HG02763 (cell line): Measurements from ENCODE around the gene CDHR3.

ENCODE experiments used
- ATAC-seq: cut with Tn5 transposase; IDR thresholded peaks from one replicate; pipeline ENCODE4 v1.9.1; 2021; ENCODE audit warnings: mild to moderate bottlenecking, moderate library complexity; ENCODE audit not compliant: unreplicated experiment

The CDHR3 gene

DNA sequence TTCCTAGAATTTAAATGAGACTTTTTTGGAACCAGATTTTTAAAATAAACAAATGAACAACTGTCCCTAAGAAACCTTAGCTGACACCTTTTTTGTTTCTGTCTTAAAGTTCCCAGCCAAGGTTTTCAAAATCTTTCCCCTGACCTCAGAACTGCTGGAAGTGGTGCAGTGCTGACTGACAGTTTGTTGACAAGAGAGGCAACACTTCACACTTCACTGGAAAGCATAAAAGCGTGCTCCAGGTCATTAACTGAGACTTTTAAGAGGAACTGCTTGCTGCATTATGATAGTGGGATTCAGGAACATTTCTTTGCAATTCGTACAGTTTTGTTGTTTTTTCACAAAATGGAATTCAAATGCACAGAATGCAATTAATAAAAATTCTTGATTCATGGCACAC lies 112.9 kb downstream of the CDHR3 start:
- ATAC-seq = no peak

DNA sequence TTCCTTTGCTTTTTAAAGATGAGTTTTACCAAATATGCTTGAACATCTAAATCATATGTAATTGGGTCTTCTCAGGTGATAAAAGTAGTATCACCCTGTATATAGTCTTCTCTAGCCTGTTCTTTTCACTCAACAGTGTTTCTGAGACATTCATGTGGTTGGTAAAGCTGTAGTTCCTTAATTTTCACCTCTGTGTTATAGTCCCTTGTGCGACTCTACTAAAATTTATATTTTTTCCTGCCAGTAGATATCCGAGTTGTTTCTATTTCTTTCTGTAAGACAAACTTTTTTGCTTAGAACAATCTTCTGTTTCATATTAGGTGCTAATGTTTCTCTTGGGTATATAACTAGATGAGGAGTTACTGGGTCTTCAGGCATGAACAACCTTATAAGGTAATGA lies 113.5 kb downstream of the CDHR3 start:
- no peak for ATAC-seq

DNA sequence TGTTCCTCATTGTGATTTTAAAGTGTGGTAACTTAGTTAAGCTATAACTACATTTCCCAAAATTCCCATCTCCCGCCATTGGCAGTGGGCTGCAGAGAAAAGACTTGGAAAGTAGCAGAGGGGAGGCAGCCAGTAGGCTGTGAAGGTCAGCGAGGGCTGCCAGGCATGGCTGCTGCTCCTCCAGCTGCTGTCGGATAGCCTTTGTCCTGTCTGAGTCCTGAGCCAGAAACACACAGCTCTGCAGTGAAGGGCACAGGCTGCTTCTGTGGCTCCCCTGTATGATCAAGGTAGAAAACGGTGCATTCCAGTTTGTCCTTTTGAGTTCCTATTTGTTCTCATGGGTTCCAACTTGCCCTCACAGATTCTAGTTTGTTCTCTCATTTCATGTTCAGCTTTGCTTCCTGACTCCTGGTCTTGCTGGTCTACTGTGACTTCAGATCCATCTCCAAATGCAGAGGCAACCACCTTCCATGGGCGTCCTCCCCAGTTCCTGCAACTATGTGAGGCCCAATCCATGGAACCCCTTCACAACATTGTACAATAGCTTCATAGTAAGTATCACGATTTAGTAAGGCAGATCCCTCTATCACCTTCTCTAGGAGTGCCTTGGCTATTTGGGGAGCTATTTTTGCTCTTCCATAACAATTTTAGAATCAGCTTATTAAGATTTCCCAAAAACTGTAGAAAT lies 117.4 kb downstream of the CDHR3 start:
- no peak for ATAC-seq

DNA sequence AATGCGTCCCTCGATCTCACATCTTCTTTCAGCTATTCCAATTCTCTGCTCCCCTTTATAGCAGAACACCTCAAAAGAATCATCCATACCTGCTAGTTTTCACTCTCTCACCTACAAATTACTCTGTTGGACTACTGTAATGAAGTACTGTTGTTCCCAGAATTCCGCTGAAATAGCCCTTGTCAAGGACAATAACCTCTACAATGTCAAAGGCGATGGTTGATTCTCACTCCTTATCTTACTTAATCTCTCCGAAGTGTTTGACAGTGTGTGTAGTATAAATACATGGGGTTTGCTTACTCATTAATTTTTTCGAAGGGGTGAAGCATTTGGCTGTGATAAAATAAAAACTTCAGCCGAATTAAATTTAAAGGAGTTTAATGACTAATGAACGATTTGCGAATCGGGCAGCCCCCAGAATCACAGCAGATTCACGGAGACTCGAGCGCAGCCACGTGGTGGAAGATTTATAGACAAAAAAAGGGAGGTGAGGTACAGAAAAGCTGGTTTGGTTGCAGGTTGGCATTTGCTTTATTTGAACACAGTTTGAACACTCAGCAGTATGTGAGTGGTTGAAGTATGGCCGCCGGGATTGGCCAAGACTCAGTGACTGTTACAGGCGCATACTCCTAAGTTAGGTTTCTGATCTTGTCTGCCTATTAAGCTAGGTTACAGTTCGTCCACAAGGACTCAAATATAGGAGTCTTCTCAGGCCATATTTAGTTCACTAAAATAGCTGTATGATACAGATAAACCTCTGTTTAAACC lies 119.2 kb downstream of the CDHR3 start:
- no peak for ATAC-seq
